GM21447 (cell line): Measurements from ENCODE around the gene CEP85.

Experiments used
- ATAC-seq: cut with Tn5 transposase; IDR thresholded peaks from one replicate; pipeline ENCODE4 v1.9.1; 2021; ENCODE audit not compliant: unreplicated experiment

The CEP85 gene

DNA sequence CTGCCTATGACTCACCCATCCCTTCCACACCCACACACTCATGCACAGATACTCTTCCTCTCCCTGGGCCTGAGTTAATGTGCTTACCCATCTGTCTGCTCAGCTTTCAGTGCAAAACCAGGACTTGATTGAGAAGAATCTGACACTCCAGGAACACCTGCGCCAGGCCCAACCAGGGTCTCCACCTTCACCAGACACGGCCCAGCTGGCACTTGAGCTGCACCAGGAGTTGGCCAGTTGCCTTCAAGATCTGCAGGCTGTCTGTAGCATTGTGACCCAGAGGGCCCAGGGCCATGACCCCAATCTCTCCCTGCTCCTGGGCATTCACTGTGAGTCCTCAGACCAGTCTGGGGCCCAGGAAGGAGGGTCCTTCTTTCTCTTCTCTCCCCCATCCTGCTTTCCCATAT, 42.4 kb downstream of the CEP85 start:
- no peak for ATAC-seq

DNA sequence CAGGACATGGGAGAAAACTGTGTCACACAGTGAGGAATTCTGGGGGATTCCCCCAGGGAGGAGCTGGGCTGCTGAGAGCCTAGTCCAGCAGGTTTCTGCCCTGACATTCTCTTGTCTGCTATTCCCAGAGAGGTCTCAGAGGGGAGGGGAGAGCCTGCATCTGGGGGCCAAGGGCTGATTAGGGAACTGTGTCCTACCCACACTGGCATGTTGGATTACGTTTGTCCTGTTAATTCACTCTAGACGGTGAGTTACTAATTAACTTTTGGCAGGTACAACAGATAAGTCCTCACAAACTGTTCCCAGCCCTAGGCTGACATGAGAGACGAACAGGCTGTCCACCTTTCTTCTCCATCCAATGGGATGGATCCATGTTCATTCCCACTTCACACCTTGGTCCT, 43.3 kb downstream of the CEP85 start:
- ATAC-seq: no peak

DNA sequence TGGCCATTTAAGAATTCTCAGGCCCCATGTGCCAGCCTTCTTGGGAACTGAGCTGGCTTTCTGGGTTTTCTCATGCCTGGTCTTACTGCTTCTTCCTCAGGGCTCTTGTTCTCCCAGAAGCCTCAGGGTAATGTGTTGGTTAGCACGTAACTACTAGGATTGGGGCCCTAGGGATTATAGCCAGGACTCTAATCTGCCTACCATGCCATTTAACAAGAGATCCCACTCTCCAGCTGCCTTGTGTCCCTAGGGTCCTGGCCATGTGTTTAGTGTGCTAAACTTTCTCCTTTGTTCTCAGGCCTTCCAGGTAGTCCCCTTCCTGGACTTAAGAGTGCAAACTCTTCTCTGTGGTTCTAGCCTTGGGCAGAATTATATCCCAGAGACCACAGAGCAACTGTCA, 43.7 kb downstream of the CEP85 start:
- no peak for ATAC-seq

DNA sequence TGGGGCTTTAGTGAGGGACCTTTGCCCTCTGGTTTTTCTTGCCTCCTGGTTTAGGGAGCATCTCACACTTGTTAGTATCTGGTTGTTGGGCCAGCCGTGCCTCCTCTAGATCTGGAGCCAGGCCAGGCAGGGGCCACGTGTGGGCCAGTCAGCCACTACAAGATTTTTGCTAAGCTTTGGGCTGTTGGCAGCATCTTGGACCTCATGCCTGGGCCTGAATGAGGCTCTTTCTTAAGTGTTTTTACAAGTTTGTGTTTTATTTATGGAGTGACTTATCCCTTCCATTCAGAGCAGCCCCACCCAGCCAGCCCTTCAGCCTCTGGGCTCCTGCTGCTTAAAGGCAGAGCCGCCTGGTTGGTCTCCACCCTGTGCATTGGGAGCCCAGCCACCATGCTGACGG, 44.3 kb downstream of the CEP85 start:
- ATAC-seq: no peak

- ATAC-seq: no peak
Measured at GRCh38 chr1:26278724-26279455, 44.9 kb downstream of the CEP85 start.

GRCh38 chr1:26279456-26280332, 45.7 kb downstream of the CEP85 start, which contains the start of gene SH3BGRL3:
Gene SH3BGRL3 (plus strand): TSS chr1:26280086. CDS start chr1:26280156, 70 bp downstream.
- peak; percentile 60 for ATAC-seq

DNA sequence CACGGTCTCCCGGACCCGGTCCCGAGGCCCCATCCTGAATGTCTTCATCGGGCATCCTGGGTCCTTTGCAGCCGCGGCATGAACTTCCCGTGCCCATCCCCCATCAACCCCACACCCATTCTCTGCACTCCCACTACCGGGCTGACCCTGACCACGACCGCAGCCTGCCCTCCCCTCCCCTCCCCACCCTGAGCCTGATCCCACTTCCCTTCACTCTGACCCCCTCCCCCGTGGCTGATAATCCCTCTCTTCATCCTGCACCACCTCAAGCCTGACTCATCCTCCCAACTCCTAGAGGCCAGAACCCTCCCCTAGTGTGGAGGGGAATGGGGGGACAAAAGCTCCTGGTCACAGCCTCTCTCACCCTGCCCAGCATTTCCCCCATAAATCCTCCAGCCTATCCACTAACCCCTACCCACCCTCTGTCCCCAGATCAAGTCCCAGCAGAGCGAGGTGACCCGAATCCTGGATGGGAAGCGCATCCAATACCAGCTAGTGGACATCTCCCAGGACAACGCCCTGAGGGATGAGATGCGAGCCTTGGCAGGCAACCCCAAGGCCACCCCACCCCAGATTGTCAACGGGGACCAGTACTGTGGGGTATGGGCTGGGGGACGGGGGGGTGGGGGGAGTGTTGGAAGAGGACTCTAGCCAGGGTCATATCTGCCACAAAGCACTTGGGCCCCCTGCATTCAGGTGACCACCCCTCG, 46.5 kb downstream of the CEP85 start:
- ATAC-seq: no peak

GRCh38 chr1:26281091-26281958, 47.3 kb downstream of the CEP85 start:
- no peak for ATAC-seq

GRCh38 chr1:26281971-26282370, 48.0 kb downstream of the CEP85 start:
- no peak for ATAC-seq

DNA sequence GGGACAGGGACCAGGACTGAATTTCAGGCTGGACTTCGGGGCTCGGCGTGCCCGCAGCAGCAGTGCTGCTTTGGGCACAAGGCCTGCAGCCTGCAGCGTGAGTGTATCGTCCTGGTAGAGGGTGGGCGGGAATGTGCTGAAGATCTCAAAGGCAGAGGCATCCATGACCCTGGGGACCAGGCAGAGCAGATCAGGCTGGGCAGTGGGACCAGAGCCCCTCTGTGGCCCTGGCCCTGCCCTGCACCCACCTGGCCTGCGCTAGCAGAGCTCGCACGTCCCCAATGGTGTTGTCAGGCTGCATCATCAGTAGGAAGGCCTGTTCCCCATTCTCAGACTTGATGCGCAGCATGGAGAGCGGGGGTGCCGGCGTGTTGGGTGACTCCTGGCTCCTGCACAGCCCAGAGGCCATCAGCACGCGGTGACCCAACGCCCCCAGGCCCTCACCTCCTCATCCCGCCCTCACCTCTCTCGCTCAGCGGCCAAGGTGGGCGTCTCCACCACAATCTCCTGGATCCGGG, 48.5 kb downstream of the CEP85 start:
- ATAC-seq: no peak

- ATAC-seq: no peak
Measured at GRCh38 chr1:26283279-26283853, 49.4 kb downstream of the CEP85 start.

GRCh38 chr1:26283871-26284596, 50.0 kb downstream of the CEP85 start:
- no peak for ATAC-seq

DNA sequence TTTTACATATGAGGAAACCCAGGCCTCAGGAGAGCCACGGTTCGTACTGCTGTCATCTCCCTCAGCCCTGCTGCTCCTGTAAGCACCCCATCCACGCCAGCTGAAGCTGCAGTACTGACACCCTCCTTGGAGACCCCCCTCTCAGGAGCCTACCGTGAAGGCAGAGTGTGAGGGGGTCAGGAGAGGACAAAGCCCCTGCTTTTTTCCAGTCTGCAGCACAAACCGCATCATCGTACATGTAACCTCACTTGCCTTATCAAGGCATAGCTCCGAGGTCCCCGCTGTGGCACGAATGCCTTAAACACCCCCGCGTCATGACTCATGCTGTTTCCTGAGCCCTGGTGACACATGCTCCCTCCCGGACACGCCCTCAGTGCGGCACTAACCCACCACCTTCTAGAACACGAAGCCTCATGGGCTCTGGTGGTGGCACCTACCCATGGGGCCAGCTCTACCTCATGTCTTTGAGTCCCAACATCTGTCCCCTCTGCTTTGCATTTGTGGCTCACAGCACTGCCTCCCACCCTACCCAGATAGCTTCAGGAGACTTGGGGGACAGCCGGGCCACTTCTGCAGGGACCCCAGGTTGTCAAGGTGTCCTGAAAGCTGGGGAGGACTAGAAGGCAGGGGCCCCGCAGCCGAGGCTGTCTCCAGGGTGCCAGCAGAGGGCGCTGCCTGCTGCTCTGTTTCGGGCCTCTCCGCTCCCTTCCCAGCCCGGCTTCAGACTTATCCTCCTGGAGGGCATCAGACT, 50.8 kb downstream of the CEP85 start:
- no peak for ATAC-seq

- ATAC-seq: no peak
Measured at GRCh38 chr1:26285366-26286063, 51.5 kb downstream of the CEP85 start.

GRCh38 chr1:26286064-26286416, 52.0 kb downstream of the CEP85 start:
- no peak for ATAC-seq

DNA sequence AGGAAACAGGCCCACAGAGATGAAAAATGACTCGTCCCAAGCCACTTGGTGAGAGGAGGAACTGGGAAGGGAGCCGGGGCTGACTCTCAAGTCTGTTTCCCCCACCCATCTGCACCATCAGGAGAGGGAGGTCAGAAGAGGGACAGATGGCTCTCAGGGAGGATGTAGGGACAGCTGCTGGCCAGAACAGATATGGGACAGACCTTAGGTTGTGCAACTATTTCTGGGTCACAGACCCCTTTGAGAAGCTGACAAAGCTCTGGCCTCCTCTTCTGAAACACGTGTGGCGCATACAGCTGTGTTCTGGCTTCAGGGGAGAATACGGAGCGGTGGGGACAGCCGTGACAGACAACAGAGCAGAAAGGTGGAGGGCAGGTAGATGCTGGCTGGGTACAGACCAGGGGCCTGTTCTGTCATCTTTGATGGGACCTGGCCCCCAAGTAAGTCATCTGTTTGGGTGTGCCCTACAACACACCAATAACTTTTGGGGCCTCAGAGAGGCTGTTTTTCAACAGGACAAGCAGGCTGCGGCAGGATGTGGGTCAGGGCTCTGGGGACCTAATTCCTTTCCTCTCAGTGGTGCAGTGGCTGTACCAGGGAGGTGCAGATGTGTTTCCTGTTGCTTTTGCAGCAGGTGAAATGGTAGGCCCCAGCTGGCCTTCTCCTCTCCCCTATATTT, 53.2 kb downstream of the CEP85 start:
- peak; percentile 41 for ATAC-seq

DNA sequence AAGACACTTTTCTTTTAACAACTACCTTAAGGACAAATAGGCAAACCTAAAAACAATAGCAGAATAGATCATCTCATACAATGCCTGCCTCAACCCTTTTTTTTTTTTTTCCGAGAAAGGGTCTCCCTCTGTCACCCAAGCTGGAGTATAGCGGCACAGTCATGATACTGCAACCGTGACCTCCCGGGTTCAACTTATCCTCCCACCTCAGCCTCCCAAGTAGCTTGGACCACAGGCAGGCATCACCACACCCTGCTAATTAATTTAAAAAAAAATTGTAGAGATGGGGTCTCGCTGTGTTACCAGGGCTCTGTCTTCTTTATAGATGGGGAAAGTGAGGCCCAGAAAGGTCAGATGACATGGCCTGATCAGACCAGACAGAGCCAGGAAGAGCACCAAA, 53.8 kb downstream of the CEP85 start:
- ATAC-seq: no peak
